ENCODE data around the gene PRR7.
A peak's percentile ranks its signal among the peaks of the same experiment; 100 is the strongest.
"Not testable (repeated sequence)": the region's sequence is repeated elsewhere in the genome, so short reads cannot be mapped to it uniquely, and the experiment has no call there.

PRR7 gene, protein sequence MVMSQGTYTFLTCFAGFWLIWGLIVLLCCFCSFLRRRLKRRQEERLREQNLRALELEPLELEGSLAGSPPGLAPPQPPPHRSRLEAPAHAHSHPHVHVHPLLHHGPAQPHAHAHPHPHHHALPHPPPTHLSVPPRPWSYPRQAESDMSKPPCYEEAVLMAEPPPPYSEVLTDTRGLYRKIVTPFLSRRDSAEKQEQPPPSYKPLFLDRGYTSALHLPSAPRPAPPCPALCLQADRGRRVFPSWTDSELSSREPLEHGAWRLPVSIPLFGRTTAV

DNA sequence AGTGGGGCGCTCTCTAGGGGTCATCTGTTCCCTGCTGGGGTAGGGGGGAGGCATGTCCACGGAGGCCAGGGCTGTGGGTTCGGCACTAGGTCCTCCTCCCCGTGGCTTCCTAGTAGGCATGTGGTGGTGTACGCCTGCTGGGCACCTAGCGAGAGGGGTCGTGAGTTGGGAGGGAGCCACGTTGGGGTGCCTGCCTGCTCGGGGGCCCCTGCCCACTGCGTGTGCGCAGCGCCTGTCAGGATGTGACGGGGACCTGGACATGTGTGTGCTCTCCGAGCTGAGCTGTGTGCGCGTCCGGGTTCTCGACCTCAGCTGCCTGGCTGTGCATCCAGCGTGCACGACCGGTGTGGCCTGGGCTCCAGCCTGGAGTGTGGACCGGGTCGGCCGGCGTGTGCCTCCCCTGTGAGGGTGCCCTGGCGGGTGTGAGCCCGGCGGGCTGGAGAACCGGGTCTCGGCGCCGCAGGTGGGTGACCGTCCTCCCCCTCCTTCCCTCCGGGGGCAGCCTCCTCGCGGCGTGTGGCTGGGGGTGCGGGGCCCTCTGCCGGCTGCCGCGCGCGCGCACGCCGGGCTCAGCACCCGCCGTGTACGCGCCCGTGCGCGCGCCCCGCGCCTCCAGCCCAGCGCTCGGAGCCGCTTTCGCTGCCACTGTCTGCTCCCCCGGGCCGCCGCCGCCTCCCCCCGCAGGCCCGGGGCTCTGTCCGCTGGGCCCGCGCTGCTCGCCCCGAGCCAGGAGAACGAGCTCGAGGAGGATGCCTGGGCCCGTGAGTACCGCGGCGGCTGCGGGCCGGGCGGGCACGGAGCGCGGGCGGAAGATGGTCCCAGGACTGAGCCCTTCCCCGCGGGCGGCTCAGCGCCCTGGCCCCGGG is at the start of gene PRR7:
TSS of gene PRR7 (plus strand) at position 615 of the 866 bp plus-strand sequence. CDS start 8,254 bp downstream, outside the sequence.
- DNase-seq = peak; percentile 31

DNA sequence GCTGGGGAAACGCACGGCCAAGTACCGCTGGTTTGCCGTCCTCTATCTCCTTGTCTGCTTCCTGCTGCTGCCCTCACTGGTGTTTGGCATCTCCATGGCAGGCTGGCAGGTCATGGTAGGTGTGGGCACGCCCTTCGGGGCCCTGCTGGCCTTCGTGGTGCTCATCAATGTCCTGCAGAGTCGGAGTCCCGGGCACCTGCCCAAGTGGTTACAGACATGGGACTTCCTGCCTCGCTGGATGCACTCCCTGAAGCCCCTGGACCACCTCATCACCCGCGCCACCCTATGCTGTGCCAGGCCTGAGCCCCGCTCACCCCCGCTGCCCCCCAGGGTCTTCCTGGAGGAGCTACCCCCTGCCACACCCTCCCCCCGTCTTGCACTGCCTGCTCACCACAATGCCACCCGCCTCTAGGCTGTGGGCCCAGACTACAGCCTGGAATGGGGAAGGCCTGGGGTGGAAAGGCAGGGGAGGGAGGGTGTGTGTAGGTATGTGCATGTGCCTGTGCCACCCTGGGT is 48.7 kb upstream of the PRR7 start:
- no peak for DNase-seq

DNA sequence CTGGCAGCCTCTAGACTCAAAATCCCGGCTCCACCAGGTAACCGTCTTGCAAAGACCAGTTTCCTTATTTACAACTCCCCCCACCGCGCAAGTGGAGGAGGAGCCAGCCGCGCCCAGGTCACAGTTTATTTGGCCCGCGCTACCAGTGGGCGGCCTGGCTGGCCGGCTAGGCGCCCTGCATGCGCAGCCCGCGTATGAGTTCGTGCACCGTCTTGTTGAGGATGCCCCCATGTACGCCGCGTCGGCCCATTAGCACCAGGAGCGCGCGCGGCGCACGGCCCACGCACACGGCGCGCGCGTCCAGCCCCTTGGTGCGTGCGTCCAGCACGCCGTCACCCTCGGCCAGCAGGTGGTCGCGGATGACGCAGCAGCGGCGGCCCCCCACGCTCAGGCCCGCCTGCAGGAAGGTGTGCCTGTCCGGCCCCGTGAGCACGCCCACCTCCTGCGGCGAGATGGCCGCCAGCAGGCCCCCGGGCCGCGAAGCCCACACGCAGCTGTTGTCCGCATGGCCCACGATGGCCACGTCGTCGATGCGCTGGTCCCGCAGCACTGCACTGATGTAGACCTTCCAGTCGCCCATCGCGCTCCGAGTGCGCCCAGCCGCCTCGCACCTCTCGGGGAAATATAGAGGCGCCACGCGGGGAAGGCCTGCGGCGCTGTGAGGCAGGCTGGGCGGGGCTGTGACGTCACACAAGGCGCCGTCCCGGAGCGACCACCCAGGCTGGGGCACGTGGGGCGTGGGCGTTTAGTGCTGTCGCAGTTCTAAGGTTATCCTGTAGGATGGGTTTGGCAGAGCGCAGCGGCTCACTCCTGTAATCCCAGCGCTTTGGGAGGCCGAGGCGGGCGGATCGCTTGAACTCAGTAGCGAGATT is 46.4 kb upstream of the PRR7 start, which contains the start of gene PFN3:
TSS of gene PFN3 (minus strand) at position 665 of the 872 bp plus-strand sequence. CDS start at position 580, 85 bp downstream.
- DNase-seq = no peak

DNA sequence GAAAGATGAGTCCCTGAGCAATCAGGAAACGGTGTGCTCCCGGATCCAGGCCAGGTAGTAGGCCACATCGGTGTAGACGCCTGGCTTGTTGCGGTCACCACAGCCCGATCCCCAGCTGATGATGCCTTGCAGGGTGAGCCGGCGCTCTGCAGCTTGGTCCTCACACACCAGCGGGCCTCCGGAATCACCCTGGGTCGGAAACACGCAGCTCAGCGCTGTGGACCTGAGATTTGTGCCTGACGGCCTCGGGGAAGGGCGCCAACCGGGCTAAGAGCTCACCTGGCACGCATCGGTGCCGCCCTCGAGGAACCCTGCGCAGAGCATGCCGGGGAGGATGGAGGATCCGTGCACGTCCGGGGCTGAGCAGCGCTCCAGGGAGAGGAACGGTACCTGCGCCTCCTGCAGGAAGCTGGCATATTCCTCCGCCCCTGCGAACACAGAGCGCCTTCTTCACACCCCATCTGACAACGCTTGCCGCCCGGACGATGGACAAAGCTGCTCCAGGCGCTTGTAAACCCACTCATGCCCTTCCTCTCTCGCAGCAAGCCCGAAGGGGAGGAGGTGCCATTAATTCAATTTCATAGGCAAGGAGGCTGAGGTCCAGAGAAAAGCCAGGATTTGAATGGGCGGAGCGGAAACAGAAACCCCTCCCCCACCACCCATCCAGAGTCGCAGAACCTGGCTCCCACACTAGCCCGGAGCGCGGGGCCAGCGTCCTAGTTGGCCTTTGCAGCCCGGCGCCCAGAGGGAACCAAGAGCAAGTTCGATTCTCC is 44.2 kb upstream of the PRR7 start:
- peak; percentile 70 for DNase-seq

DNA sequence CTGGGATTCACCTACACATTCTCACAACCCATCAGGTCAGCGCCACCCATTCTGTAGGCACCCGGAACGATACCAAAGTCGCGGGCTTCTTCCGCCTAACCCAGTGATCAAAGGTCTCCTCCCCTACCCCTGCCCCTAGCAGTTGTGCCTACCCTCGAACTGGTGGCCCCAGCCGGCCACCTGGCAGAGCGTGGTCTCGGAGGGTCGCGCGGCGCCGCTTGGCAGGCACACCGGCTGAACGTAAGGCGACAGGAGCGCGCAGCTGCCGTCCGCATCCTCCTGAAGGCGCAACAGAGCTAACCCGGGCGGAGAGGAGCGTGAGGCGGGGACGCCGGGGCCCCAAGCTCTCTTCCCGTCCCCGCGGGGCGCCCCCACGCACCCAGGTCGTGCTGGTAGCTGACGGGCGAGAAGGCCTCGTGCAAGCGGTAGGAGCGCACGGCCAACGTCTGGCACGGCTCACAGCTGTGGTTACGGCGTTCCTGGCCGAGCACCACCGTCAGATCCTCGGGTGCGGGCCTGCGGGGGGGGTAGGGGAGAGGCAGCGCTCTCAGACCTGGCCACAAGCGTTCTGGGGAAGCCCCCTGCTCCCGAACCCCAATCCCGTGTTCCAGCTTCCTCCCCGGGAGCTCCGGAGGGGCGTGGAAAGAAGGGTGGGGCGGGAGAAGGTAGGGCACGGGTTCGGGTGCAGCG is 43.4 kb upstream of the PRR7 start:
- DNase-seq = no peak

DNA sequence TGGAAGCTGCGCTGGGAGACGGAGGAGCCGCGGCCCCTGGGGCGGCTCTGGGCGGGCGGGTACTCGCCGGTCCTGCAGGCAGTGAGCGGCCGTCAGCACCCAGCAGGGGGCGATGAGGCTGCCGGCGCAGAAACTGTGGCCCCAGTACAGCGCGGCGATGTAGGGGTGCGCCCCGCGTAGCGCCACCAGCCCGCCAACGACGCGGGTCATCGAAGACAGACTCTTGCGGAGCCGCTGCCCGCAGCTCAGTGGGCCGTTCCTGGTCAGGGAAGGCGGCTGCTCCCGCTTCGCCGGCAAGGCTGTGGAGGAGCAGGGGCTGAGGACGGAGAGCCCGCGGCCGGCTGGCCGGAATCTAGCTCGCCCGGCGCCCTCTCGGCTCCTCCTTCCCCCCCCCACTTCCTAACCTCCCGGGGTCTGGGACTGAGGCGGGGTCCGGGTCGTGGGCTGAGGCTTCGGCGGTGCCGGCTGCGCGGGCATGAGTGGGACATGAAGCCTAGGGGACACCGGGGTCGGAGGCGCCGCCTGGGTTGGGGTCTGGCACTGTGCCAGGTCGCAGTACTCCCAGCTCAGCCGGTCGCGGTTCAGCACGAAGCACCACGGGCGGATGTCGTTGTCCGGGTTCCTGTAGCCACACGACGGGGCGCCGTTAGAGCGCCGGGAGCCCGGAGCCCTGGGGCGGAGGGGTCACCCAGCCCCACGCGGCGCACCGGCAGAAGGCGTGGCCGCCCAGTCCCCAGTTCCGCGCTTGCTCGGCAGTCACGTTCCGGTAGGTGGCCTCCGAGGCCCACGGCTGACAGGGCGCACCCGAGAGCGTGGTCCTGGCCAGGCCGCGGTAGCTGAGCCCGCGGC is 42.6 kb upstream of the PRR7 start:
- DNase-seq = peak; percentile 10

DNA sequence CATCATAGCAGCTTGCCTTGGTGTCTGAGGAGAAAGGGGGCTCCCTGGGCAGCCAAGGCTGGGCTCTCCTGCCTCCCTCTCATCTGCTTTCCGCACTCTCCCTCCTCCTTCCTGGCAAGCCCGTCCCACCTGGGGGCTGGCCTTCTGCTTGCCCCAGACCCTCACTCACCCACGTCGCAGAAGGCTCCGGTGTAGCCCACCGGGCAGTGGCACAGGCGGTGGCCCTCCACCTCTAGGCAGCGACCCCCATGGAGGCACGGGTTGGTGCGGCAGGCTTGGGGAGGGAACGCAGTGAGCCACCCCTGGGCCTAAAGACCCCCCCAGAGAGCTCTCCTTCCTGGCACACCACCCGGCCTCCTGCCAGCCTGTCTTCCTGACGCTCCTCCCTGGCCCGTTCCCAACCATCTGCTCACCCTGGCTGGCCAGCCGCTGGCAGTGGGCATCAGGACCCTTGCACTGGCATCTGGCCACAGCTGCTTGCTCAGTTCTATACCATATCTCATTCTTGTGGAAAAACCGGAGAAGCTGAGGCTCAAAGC is 41.9 kb upstream of the PRR7 start:
- DNase-seq = no peak

DNA sequence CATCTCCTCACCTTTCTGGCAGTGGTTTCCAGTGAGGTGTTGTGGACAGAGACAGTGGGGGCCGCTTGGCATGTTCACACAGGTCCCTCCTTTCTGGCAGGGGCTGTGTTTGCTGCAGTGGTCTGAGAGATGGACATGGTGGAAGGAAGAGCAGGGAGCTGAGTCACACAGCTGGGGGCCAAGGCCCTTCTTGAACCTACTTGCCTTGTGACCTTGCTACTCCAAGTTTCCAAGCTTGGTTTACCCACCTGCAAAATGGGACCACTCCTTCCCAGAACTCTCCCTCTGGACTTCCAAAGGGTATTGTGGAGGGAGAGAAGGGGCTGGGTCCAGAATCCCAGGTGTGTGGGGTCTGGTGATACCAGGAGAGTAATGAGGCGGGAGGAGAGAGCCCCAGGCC is 41.3 kb upstream of the PRR7 start:
- DNase-seq = no peak

DNA sequence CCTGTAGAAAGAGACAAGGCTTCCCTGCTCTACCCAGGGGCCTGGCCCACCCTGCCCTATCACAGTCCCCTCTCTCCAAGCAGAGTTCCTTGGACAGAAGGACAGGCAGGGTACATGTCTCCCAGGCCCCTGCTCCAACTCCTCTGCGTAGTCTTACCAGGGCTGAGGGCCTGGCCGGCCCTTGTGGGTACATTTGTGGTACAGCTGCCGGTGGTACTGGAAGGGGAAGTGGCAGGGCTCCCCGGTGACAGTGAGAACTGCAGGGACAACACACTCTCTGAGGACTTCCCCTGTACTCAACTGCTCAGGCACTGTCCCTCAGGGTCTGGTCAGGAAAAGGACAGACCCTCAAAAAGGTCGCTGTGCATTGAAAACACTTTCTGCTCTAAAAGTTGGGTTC is 40.8 kb upstream of the PRR7 start:
- DNase-seq = no peak

DNA sequence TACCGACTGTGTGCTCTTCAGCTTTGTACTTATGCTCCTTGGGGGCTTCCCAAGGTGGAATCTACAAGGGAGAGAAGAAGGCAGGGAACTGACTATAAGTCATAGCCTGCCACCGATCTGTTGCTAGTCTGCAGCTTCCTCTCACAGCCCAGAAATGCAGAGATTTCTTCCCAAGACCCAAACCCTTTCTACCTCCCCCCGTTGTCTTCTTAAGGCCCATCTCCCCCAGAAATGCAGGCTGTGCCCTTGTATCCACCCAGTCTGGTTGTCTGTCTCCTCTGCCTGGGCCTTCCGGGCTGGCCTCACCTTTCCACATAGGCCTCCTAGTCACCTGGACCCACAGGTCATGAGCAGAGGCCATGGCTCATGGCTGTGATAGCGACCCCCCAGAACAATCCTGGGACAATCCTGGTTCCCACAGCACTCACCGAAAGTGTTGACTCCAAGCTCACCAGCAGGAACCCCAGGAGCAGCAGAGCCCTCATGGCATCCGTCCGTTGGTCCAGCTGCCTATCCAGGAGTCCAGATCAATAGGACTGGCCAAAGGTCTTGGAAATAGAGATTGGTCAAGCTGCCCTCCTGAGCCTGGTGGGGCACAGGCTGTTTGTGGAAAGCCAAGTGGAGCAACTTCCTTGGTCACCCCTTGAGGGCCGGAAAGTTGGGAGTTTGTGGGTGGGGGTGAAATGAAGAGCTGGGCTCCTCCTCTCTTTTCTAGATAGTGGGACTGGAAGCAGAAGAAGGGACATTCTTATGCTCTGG is 37.4 kb upstream of the PRR7 start, which contains the start of gene F12:
TSS of gene F12 (minus strand) at position 522 of the 759 bp plus-strand sequence. CDS start at position 485, 37 bp downstream.
- DNase-seq = no peak

DNA sequence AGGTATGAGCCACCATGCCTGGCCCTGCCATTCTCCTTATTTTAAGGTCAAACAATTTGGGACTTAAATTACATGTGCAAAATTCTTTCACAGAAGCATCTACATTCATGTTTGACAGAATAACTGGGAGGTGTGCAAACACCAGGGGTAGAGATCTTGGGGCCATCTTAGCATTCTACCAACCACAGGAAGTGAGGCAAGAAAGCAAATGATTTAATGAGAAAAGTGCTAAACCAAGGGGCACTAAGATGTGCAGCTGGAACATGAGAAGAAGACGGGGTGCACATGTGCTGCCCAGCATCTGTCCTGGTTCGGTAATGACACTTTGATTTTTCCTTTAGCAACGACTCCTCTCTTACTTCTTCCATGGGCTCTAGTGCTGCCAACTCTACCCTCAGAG is 36.0 kb upstream of the PRR7 start:
- no peak for DNase-seq

DNA sequence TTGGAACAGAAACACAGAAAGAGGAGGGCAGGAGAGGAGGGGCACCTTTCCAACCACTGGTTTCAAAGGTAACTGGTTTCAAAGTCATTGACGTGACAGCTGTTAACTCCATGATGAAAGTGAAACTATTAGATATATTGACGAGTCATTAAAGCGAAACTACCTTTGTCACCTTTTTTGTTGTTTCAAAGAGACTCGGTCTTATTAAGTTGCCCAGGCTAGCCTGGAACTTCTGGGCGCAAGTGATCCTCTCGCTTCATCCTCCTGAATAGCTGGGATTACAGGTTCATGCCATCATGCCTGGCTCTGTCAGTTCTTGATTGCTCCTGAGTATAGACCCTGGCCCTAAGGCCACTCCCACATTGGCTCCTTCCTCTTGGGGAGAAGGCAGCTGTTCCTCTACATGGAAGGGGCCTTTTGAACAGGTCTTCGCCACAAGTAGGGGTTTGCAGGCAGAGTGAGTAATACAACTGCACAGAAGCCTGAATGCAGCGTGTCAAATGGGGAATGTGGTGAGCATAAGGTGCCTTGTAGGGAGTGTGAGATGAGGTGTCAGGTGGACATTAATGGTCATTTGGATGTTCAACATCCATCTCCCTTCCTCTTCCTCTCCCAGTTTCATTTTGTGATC is 33.9 kb upstream of the PRR7 start:
- DNase-seq = no peak

DNA sequence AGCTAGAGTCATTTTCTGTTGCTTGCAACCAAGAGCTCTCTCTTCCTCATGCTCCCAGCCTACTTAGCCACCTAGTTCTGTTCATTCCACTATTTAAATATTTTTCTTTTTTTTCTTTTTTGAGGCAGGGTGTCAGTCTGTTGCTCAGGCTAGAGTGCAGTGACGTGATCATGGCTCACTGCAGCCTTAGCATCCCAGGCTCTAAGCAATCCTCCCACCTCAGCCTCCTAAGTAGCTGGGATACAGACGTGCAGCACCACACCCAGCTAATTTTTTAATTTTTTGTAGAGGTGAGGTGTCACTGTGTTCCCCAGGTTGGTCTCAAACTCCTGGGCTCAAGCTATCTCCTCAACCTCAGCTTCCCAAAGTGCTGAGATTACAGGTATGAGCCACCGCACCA is 32.1 kb upstream of the PRR7 start:
- no peak for DNase-seq

DNA sequence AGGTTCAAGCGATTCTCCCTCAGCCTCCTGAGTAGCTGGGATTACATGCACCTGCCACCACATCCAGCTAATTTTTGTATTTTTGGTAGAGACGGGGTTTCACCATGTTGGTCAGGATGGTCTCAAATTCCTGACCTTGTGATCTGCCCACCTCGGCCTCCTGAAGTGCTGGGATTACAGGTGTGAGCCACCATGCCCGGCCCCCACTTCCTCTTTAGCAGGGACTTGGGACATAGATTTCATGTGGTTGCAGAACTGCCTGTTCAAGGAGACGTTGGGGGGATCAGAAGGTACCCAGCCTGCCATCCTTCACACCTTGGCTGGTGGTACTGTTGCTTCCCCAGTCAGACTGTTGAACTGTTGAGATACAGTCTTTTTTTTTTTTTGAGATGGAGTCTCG is 29.5 kb upstream of the PRR7 start:
- DNase-seq = not testable (repeated sequence)

DNA sequence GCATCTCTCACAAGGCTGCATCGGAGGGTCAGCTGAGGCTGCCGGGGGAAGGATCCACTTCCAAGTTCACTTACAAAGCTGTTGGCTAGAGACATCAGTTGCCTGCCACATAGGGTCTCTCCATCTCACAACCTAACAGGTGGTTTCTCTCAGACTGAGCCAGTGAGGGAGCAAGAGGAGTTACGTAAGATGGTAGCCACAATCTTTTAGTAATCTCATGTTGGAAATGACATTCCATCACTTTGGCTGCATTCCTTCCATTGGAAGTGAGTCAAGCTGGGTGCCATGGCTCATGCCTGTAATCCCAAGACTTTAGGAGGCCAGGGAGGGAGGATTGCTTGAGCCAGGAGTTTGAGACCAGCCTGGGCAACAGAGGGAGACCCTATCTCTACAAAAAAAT is 27.6 kb upstream of the PRR7 start:
- DNase-seq = no peak

DNA sequence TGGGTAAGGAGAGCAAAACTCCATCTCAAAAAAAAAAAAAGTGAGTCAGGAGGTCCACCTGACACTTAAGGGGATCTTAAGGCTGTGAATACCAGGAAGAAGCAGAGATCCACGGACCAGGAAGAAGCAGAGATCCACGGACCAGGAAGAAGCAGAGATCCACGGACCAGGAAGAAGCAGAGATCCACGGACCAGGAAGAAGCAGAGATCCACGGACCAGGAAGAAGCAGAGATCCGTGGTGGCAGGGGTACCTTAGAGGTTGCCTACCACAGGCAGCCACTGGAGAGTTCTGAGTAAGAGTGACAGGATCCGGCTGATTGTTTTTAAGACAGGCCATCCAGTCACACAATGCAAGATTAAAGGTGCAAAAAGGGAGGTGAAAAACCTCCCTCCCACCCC is 26.1 kb upstream of the PRR7 start:
- not testable (repeated sequence) for DNase-seq

DNA sequence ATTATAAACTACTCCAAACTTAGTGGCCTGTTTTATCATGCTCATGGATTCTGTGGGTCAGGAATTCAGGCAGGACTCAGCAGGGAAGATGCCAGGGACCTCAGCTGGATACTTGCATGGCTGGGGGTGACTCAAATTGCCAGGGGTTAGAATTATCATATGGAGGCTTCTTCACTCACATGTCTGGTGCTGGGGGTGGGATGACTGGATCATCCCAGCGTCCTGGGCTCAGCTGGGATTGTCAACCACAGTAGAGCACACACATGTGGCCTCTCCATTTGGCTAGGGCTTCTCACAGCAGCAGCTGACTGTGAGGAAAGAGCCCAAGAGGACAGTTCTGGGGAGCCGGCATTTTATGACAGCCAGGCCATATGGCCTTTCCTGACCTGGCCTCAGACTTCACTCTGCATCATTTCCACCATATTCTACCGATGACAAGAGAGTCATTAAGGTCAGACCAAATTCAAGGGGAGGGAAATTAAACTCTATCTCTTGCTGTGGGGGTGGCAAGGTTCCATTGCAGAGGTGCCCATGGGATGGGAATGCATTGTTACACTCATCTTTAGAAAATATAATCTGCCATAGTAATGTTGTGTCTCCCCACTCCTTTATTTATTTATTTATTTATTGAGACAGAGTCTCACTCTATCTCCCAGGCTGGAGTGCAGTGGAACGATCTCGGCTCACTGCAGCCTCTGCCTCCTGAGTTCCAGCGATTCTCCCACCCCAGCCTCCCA is 25.4 kb upstream of the PRR7 start:
- no peak for DNase-seq

DNA sequence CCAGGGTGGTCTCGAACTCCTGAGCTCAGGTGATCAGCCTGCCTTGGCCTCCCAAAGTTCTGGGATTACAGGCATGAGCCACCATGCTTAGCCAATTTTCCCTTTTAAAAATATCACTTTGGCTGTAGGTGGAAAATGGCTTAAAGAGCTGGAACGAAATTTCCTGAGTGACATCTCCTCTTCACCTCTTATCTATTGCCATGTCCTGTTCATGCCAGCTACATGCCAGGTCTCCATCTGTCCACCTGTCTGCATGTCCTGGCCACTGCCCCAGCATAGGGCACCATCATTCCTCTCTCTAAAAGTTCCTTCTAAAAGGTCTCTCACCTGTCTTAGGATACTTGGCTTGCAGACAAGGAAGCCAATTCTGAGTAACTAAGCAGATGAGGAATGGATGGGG is 22.9 kb upstream of the PRR7 start:
- DNase-seq = no peak
